SK-N-MC (cell line): ENCODE measurements around the gene FAM200B.

Source experiments
- DNase-seq: peaks from one replicate; pipeline ENCODE4 v3.0.0-alpha.2; 2011; ENCODE audit warnings: low read depth, low spot score
- H3K27ac ChIP-seq: fragments of 200-600 bp; sonication (generic); 2 replicates; pipeline ENCODE4 v1.5.1; 2016; ENCODE audit warnings: mixed run types
- H3K36me3 ChIP-seq: fragments of 200-600 bp; sonication (generic); 2 replicates; pipeline ENCODE4 v1.6.1; 2017; ENCODE audit warnings: antibody characterized with exemption, low read length, mixed read lengths; ENCODE audit not compliant: insufficient read depth
- H3K4me3 ChIP-seq: fragments of 200-600 bp; sonication (generic); 2 replicates; pipeline ENCODE4 v1.5.1; 2016
- H3K9ac ChIP-seq: fragments of 200-600 bp; sonication (generic); 2 replicates; pipeline ENCODE4 v1.8.0; 2017; ENCODE audit warnings: mixed run types, mixed read lengths; ENCODE audit not compliant: insufficient read length
- H3K9me3 ChIP-seq: fragments of 200-600 bp; sonication (generic); 2 replicates; pipeline ENCODE4 v1.6.1; 2017; ENCODE audit warnings: low read depth, mild to moderate bottlenecking, antibody characterized with exemption, low read length, moderate library complexity, mixed read lengths
- EZH2 ChIP-seq: fragments of 200-600 bp; sonication (generic); IDR thresholded peaks from one replicate; pipeline ENCODE4 v1.6.1; 2017; ENCODE audit warnings: antibody characterized with exemption
- FOXP2 ChIP-seq: optimal IDR thresholded peaks from 2 replicates; pipeline ENCODE3; 2011; ENCODE audit warnings: mild to moderate bottlenecking, moderate library complexity; ENCODE audit not compliant: insufficient read depth; ENCODE audit errors: extremely low read length, control extremely low read depth
- POLR2AphosphoS5 ChIP-seq: IDR thresholded peaks from 2 replicates; pipeline ENCODE4 v1.6.1; 2012; ENCODE audit warnings: mild to moderate bottlenecking, low read depth, low read length, borderline replicate concordance

Gene FAM200B

GRCh38 chr4:15714646-15715435 lies 33.2 kb downstream of the FAM200B start:
- TF ChIP-seq FOXP2: no peak
- no peak for TF ChIP-seq EZH2
- TF ChIP-seq POLR2AphosphoS5: no peak
- H3K36me3 ChIP-seq: no peaks in the 10 kb centered on the region
- no peak overlapping the region for H3K9ac ChIP-seq
- DNase-seq: no peak
- no peak overlapping the region for H3K27ac ChIP-seq
- H3K9me3 ChIP-seq: no peaks in the 10 kb centered on the region
- H3K4me3 ChIP-seq: no peak overlapping the region

DNA sequence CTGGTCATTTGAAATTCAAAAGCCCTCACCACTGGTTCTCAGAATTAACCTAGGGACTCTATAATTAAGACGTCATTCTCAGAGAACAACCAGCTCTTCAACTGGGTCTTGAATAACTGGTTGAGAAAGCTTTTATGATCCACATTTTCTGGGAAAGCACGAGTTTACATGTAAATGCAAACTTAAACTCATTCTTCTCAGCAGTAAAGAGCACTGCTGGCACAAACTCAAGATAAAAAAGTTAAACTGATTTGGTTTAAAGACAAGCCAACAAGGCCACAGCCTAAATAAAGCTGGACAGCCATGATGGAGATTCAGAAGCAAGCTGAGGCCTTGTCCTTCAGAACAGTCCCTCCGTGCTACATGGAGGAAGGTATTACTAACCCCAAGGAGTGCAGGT lies 34.5 kb downstream of the FAM200B start:
- Histone ChIP-seq H3K36me3 (no peaks in the 10 kb centered on the region), H3K9me3 (no peaks in the 10 kb centered on the region), H3K9ac (no peak overlapping the region), H3K4me3 (no peak overlapping the region), H3K27ac (no peak overlapping the region)
- DNase-seq: no peak
- TF ChIP-seq POLR2AphosphoS5: no peak
- no peak for TF ChIP-seq EZH2
- no peak for TF ChIP-seq FOXP2

DNA sequence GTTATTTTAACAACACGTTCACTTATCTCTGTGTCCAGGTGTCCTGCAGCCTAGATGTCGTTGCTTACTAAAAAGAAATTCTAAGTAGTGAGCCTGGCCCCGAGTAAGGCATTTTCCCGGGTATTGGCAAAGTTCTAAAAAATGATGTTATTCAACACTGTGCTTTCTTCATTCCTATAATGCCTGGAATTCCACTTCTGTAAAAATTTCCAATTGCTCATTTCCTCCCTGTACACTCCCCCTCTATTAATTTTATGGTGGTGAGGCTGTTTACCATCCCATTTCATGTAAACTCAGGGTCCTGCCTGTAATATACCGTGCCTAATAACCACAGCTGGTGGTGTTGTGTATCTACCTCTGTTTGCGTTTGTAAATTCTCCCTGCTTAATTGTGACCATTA lies 35.5 kb downstream of the FAM200B start:
- Histone ChIP-seq H3K36me3 (no peaks in the 10 kb centered on the region), H3K9ac (no peak overlapping the region), H3K9me3 (no peaks in the 10 kb centered on the region), H3K4me3 (no peak overlapping the region), H3K27ac (no peak overlapping the region)
- no peak for TF ChIP-seq FOXP2
- TF ChIP-seq POLR2AphosphoS5: no peak
- TF ChIP-seq EZH2: no peak
- DNase-seq: no peak

- H3K4me3 ChIP-seq: no peak overlapping the region
- no peak overlapping the region for H3K27ac ChIP-seq
- H3K9me3 ChIP-seq: no peaks in the 10 kb centered on the region
- TF ChIP-seq POLR2AphosphoS5: no peak
- TF ChIP-seq FOXP2: no peak
- TF ChIP-seq EZH2: no peak
- DNase-seq: no peak
- no peaks in the 10 kb centered on the region for H3K36me3 ChIP-seq
- H3K9ac ChIP-seq: no peak overlapping the region
These were observed 36.2 kb downstream of the FAM200B start for GRCh38 chr4:15717657-15718416.

DNA sequence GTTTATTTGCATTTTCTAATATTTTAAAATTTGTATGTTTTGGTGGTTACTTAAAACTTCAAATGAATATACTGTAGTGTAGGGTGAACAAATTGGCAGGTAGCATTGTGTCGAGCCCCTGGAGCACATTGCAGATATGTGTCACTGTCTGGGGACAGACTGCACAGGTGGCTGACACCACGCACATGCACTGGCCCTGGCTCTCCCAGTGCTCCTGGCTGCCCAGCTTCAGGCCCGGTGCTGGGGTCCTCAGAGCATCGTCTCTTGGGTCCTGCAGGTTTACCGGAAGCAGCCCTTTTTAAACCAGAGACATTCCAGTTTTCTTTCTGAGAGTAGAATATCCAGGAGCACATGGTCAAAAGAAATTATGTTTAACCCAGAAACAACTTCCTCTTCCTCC lies 36.8 kb downstream of the FAM200B start:
- TF ChIP-seq POLR2AphosphoS5: no peak
- TF ChIP-seq EZH2: no peak
- no peak for TF ChIP-seq FOXP2
- no peaks in the 10 kb centered on the region for H3K9me3 ChIP-seq
- H3K27ac ChIP-seq: no peak overlapping the region
- no peak for DNase-seq
- no peaks in the 10 kb centered on the region for H3K36me3 ChIP-seq
- H3K9ac ChIP-seq: no peak overlapping the region
- H3K4me3 ChIP-seq: no peak overlapping the region

- no peak overlapping the region for H3K9ac ChIP-seq
- H3K27ac ChIP-seq: no peak overlapping the region
- no peaks in the 10 kb centered on the region for H3K36me3 ChIP-seq
- DNase-seq: no peak
- no peak overlapping the region for H3K4me3 ChIP-seq
- H3K9me3 ChIP-seq: no peaks in the 10 kb centered on the region
- no peak for TF ChIP-seq EZH2
- no peak for TF ChIP-seq FOXP2
- no peak for TF ChIP-seq POLR2AphosphoS5
These were observed 37.3 kb downstream of the FAM200B start for GRCh38 chr4:15718959-15719358.

GRCh38 chr4:15719506-15719905 lies 37.9 kb downstream of the FAM200B start:
- TF ChIP-seq POLR2AphosphoS5: no peak
- no peak for TF ChIP-seq FOXP2
- no peak for TF ChIP-seq EZH2
- H3K9ac ChIP-seq: no peak overlapping the region
- H3K27ac ChIP-seq: no peak overlapping the region
- H3K9me3 ChIP-seq: no peaks in the 10 kb centered on the region
- no peak overlapping the region for H3K4me3 ChIP-seq
- no peak for DNase-seq
- H3K36me3 ChIP-seq: no peaks in the 10 kb centered on the region

DNA sequence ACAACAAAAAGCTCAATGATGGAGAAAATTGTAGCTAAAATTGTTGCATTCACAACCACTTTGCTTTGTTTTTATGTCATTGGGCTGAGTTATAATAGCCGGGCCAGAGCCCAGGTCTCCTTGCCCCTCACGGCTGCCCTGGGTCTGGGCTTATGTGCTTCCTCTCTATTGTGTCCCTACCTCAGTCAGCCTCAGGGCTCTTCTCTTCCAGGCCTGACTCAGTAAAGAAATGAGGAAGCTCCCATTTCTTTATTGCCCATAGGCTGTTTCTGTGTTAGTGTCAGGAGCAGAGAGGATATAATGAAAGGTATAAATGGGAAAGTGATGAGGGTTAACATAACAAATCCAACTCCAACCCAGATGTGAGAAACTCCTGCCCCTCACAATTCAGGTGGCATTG lies 39.2 kb downstream of the FAM200B start:
- TF ChIP-seq FOXP2: no peak
- no peak for TF ChIP-seq EZH2
- TF ChIP-seq POLR2AphosphoS5: no peak
- H3K9me3 ChIP-seq: no peaks in the 10 kb centered on the region
- no peak overlapping the region for H3K27ac ChIP-seq
- no peak for DNase-seq
- no peak overlapping the region for H3K4me3 ChIP-seq
- H3K36me3 ChIP-seq: no peaks in the 10 kb centered on the region
- H3K9ac ChIP-seq: no peak overlapping the region
